Measurements from ENCODE around the gene RPH3AL.

Gene RPH3AL

DNA sequence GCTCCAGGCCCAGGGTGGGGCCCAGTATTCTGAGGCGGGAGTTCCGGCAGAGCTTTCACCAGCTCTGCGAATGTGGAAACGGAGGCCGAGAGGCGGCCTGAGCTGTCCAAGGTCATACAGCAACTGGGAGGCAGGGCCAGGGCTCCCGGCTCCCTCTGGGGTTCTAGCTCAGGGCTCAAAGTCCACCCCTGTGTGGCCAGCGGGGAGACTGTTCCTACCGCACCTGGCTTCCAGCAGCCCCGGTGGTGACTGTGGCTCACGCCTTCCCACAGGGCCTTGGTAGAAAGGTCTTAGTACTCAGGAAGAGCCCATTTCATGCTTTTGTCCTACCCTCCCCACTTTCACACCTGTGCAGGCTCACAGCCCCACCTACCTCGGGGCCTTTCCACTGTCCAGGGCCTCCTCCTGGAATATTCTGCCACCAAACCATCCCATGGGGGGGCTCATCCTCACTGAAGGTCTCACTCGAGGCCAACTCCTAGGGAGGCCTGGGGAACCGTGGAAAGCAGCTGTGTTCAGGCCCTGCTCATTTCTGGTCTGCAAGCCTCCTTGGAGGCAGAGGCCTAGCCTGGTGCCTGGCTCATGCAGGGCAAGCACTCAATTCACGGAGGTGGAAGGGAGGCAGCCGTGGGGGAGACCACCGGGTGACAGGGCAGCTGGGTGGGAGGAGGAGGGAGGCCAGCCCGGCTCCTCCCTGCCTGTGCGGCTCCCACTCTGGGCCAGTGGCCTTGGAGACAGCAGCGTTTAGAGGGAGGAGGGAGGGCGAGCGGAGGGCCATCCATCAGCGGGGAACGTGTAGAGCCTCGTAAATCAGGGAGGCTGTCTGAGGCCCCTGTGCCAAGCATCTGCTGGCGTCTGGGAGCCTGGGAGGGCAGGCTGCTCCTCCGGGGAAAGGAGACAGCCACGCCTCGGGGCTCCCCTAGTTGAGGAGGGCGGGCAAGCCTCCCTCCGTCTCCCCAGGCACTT is 158.5 kb downstream of the RPH3AL start:
- no peak for DNase-seq

DNA sequence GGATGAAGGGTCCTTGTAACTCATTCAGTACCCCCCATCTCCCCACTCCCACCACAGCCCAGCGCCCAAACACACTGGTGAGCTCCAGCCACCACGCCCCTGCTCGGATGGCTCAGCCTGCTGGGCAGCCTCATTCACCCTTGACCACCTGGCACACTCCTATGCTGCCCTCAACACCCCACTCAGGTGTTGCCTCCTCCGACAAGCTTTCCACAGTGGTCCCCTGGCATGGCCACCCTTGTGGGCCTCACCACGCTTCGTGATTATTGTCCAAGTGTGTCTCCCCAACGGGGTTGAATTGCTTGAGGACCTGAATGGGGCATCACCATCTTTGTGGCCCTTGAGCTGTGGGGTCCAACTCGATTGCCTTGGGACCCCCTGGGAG is 159.2 kb downstream of the RPH3AL start:
- DNase-seq = no peak

DNA sequence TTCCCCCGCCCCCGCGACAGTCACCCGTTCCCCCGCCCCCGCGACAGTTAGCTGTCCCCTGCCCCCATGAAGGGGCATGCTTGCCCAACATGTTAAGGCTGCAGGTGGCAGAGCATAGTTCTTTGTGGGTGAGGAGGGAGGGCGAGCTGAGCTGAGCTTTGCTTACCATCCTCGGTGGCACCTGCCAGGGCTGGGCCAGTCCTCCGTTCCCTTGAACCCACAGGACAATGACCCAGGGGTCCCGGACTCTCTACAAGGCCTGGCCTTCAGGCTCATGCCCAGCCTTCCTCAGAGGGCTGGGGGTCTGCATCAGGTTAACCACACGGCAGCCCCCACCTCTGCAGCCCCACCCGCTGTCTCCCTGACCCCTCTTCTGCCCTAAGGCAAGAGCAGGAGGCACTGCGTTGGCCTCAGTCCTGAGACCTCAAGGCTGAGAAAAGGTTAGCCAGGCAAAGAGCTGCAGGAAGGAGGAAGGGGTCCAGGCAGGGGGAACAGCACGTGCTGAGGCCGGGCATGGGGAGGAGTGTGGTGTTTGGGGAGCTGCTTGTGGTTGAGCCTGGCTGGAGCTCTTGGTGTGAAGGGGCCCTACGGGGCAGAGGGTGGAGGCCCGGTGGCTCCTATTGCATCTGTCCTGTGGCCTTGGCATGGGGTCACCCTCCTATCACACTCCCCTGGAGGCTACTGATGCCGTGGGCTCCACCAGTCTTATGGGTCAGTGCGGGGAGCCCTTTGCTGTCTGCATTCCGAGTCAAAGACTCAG is 159.8 kb downstream of the RPH3AL start:
- DNase-seq = no peak

DNA sequence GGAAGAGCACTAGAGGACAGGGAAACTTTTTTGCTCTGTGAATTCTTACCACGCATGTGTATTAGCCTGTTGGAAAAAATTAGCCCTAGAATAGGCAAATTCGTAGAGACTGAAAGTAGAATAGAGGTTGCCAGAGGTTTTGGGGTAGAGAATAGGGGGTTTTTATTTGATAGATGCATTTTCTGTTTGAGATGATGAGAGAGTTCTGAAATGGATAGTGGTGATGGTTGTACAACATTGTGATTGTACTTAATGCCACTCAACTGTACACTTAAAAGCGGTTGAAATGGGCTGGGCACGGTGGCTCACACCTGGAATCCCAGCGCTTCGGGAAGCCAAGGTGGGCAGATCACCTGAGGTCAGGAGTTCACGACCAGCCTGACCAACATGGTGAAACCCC is 163.2 kb downstream of the RPH3AL start:
- no peak for DNase-seq

DNA sequence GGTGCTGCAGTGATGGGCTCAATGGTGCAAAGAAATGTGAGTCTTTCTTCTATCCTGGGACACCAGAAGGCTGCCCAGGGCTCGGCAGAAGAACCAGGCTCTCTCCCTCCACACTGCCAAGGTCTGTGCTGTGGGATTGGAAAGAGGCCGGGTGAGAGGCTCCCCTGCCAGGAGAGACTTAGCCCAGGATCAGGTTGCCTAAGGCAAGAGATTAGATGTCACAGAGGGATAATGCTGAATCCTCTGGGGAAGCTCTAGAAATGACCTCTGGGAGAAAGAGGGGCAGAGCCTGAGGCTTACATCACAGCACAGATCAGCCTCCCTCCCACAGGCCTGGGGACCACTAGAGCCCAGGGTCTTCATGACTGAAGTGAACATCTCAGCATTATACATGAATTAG is 165.5 kb downstream of the RPH3AL start:
- DNase-seq = no peak

DNA sequence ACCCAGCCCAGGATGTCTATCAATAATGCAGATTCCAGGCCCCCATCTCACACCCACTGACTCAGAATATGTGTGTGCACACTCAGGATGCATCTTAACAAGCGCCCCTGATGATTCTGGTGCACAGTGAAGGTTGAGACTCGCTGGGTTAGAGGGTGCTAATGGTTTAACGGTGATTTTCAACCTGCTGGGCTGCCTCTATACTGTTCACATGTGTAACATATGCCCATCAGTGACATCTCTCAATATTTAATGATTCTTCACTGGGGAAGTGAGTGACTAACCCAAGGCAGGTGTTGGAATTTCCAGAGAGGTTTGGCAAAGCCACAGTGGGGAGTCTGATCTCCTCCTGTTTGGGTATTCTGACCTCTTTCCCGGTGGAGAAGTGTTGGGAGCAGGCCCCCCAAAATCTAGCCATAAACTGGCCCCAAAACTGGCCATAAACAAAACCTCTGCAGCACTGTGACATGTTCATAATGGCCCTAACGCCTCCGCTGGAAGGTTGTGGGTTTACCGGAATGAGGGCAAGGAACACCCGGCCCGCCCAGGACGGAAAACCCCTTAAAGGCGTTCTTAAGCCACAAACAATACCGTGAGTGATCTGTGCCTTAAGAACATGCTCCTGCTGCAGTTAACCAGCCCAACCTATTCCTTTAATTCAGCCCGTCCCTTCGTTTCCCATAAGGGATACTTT is 167.0 kb downstream of the RPH3AL start:
- no peak for DNase-seq

DNA sequence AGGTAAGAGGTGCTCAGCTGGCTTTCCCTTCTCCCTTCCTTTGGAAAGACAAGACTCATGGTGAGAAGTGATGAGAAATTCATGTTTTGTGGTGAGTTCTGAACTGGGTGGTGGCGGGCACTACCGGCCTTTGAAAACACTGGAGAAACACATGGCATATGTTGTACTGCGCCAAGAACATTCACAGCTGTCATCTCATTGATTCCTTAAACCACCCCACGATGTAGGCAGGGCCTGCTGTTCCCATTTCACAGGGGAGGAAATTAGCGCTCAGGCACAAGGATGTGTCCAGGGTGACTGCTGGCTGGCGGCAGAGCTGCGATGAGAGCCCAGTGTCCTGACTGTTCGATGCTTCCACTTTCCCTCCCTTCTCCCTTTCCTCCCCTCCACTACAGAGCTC is 169.6 kb downstream of the RPH3AL start:
- DNase-seq = no peak

DNA sequence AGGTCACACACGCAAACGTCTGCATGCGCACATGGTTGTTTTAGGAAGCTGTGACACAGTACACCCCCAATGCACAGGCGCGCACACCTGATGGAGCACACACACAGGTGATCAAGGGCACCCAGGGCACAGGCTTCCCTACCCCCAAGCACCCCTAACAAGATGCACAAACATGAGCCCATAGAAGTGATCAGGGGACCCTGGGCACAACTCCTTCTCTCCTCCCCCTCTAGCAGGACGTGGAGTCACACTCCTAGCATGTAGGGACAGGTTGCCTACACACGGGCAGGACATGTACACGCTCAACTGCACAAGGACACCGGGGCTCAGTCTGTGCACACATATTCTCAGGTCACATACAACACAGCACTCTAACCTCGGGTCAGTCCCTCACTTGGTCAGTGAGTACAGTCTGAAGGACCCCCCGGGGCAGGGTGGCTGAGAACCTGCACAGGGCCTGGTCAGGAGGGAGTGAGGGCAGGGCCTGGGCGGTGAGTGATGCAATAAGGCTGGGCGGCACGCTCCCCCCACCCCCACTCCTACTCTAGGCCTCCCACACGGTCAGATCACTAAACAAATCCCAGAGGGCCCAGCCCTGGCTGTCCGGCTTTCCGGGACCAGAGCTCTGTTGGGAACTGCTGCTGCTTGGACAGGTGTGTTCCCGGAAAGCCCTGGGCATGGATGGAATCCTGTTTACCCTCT is 170.4 kb downstream of the RPH3AL start:
- DNase-seq = no peak

DNA sequence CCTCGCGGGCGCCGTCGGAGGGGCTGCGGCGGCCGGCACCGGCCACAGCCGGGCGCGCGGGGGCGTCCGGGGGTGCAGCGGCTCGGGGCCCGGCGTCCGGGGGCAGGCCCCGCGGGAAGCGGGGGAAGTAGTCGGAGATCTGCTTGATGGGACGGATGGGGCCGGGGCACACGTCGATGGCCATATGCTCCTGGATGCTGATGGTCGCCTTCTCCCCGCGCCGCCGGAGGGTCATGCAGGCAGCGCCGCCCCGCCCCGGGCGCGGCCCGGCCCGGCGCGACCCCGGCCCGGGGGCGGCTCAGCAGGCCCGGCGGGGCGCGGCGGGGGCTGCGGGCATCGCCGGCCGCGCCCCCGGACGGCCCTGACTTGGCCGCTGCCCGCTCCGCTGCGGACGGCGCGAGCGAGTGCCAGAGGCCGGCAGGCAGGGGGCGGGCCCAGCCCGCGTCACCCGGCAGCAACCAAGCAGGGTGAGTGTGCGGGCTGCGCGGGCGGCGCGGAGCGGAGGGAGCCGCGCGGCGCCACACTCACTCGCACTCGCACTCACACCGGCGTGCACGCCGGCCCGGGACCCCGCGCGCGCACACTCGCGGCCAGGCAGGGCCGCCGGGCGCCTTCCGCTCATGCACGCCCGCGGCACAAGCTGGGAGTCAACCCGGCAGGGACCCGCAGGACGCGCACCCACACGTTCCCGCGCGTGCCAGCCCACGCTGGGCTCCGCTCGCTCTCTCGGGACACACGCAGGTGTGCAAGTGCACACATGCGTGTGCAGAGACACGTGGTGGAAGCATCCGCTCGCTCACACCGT is 171.2 kb downstream of the RPH3AL start, which contains the start of gene DOC2B:
TSS of gene DOC2B (minus strand) at position 406 of the 805 bp plus-strand sequence. CDS start at position 235, 171 bp downstream.
- no peak for DNase-seq

DNA sequence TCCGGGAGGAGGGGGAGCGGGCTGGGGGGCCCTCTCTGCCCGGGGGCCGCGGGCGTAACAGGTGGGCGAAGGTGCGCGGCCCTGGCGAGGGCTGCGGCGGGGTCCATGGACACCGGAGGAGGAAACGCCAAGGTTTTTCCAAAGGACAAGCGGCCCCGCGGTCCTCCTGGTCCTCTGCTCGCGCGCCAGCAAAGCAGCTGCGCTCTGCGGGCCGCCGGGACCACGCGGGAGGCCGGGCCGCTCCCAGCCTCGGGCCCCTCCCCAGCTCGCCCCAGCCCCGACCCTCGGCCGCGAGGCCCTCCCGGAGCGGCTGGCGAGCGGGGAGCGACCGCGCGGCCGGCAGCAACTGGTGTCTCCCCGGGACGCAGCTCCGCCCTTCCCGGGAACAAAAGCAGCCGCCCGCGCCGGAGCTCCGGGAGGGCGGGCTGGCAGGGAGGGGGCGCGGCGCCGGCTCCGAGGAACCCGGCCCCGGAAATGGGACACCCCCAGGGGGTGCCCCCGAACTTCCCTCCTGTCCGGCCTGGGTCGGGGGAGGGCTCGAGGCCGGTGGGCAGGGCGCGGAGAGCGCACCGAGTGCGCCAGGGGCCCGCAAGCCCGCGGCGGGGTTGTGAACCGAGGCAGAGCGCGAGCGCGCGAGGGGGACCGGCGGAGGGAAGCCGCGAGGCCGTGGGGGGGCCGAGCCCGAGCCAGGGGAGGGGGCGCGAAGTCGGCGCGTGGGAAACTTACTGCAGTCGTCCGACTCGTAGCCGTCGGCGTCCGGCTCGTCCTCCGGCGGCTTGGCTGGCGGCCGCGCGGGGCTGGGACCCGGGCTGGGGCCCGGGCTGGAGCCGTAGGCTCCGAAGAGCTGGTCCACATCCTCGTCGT is 172.0 kb downstream of the RPH3AL start:
- DNase-seq = no peak

DNA sequence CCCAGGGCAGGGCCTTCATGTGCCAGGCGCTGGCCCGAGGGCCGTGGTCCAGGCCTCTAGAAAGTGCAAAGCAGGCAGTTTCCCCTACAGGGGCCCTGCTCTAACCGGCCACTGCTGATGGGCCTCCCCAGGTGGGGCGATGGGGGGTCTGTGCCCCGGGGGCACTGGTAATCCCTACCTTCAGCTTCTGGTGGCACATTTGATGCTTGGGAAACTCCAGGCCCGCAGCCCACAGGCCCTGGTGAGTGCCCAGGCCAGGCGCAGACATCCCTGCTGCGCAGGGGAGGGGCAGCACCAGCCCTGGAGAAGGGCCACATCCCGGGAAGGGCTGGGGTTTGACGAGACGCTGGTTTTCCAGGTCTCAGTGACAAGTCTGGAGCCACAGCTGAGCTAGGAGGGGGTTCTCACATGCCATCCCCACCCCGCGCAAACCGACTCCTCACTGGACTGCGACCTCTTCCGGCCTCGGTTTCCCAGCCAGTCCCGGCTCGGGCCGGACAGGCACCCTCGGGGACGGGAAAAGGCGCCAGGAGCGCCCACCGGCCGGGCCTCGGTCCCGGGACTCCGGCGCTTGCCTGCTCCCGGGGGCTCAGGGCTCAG is 172.7 kb downstream of the RPH3AL start:
- DNase-seq = no peak

DNA sequence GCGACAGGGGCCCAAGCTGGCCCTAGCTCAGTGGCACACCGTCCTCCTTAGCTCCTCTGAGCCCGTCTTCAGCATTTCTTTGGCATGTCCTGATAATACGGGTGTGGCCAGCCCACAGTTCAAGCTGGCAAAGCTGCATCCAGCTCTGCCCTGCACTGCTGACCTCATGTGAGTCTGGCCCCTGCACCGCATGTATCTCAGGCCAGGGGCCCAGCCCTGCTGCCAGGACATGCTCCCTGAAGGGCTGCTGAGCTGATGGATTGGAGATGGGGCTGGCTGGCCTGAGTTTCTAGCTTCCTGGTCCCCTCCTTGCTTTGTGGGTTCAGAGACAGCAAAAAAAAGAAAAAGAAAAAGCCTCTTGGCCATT is 173.6 kb downstream of the RPH3AL start:
- DNase-seq = no peak

DNA sequence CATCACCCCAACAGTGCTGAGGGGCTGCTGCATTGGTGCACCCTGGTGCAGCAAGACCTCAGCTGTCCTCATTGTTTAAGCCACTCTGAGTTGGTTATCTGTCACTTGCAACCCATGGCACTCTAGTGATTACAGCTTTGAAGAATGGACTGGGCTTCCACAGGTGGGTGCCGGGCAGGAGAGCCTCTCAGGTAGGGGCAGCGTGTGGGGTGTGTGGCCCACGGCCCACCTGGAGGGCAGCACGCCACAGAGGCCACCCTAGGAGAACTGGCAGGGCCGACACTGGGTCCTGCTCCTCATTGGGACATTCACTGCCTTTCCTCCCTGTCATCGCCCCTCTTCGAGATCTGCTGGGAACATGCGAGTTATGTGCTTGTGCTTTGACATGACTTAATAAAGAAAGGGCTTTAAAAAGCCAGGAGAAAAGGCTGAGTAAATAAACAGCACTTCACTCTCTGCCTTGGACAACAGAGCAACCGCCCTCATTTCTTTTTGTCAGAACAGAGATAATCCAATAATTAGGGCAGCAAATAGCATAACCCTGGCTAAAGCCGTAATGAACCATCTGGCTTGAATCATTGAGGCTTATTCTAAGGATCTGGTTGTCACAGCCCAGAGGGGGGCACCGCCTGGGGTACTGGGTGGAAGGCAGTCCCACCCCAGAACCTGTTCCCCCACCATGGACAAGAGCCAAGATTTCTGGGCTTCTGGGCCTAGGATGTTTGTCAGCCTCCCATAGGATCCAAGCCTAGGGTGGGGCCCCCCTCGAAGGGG is 174.1 kb downstream of the RPH3AL start:
- no peak for DNase-seq

DNA sequence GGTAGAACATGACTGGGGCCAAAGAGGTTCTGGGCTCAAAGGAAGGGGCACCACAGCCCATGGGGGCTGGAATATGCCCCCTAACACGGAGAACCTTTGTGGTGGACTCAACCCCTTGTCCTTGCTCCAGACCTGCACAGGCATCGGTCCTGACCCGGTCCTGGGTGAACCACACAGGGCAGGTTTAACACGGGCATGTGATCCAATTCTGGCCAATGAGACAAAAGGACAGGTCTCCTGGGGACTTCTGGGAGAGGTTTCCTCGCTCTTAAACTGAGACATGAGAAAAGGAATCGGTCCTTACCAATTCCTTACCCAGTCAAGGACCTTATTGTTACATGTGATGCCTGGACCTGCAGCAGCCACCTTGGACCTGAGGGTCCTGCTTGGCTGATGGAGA is 174.8 kb downstream of the RPH3AL start:
- no peak for DNase-seq

DNA sequence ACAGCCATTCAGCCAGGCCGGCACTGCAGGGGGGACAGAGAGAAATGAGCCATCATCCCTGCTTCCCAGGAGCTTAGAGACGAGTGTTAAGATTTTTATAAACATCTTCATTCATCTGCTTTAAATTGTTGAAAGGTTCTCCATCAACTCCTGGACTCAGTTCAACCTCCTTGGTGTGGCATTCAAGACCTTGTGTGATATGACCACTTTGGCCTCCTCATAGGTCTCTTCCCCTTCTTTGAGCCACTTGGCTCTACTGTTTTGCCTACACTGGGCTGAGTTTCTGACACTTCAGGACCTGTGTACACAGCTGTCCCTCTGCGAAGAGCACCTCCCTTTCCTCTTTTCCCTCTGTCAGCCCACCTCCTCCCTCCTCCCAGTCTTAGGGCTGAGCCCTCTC is 175.5 kb downstream of the RPH3AL start:
- DNase-seq = no peak

DNA sequence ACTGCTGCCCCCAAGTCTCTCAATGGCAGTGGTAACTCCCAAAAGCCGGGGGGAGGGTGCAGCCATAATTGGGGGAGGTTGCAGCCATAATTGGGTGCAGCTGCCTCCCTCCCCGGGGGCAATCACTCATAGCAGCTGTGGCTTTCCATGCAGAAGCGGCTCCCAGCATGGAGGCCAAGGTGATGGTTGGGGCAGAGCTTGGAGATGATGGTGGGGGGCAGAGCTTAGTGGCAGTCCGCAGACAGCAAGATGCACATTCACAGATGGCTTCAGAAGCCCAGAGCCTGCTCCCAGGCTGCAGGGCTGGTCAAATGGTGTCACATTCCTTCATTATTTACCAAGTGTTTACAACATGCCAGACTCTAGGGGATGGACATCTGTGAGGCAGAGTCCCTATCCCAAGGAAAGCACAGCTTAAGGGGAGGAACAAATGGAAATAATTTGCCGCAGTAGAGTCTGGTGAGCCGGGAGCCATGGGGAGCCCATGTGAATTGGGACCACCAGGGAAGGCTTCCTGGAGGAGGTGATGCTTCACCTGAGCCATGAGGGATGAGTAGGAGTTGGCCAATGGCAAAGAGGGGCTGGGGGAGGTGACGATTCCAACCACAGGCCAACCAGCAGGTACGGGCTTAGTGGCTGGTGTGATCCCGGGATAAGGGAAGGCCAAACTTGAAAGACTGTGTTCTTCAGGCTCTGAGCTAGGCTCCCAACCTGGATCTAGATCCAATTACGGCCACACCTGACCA is 179.3 kb downstream of the RPH3AL start:
- no peak for DNase-seq

DNA sequence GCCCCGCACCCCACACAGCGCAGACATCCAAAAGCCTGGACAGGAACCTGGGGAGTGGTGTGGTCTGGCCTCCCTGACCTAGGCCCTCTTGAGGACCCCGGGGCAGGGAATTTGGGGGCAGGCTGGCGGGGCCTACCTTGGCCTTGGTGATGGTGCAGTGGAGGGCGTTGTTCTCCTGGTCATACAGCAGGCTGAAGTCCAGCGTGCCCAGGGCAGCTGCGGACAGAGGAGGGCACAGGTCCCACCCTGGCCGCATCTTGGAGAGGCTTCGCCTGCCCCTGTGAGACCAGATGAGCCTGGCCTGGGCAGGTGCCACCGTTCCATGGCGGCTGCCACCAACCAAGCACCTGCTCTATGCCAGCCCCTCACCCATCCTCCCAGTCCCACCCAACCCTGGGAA is 180.2 kb downstream of the RPH3AL start:
- DNase-seq = no peak

DNA sequence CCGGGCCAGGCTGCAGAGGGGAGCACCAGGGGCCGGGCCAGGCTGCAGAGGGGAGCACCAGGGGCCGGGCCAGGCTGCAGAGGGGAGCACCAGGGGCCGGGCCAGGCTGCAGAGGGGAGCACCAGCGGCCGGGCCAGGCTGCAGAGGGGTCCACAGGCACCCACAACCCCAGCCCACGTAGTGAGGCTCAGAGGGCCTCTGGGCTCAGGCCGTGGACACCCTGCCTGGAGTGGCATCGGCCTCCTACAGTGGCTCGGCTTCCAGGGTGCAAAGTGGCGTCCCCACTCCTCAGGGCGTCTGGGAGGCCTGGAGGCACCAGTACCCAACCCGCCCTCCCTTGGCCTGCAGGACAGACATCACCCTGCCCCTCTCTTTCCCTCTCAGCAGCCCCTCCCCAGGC is 180.7 kb downstream of the RPH3AL start:
- DNase-seq = no peak

DNA sequence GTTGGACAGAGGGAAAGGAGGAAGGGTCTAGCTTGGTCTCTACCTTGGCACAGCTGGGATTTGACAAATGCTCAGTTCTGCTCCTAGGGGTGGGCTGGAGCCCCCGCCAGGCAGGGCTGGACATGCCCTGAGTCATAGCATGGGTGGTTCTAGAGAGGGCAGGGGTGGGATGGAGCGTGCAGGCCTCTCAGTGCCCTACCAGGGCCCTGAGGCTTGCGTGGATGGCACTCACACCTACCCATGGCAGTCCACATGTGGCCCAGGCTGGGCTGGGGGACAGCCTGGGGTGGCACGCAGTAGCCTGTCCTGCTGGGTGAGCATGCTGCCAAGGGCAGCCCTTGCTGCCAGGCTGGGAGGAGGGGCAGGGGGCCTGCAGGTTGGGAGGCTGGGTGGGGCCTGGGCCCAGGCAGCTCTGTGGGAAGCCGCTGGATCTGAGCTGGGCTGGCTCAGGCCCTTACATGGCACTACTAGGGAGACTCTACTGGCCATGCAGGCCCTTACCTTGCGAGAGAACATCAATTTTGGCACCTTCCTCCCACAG is 182.4 kb downstream of the RPH3AL start:
- no peak for DNase-seq
